ENCODE results near the gene ADGRL2.

Gene ADGRL2

GRCh38 chr1:81808760-81809159 is 8.0 kb downstream of the ADGRL2 start:
- DNase-seq = no peak

- no peak for DNase-seq
Measured at GRCh38 chr1:81809808-81810207, 9.1 kb downstream of the ADGRL2 start.

GRCh38 chr1:81811757-81812371 is 11.1 kb downstream of the ADGRL2 start:
- DNase-seq = no peak

GRCh38 chr1:81812712-81813111 is 12.0 kb downstream of the ADGRL2 start:
- no peak for DNase-seq

- DNase-seq = no peak
Measured at GRCh38 chr1:81813691-81814090, 13.0 kb downstream of the ADGRL2 start.

- no peak for DNase-seq
Measured at GRCh38 chr1:81819613-81820012, 18.9 kb downstream of the ADGRL2 start.

- no peak for DNase-seq
Measured at GRCh38 chr1:81820765-81821164, 20.0 kb downstream of the ADGRL2 start.

GRCh38 chr1:81823082-81823481 is 22.3 kb downstream of the ADGRL2 start:
- no peak for DNase-seq

GRCh38 chr1:81824759-81825158 is 24.0 kb downstream of the ADGRL2 start:
- DNase-seq = no peak

GRCh38 chr1:81827942-81828341 is 27.2 kb downstream of the ADGRL2 start:
- no peak for DNase-seq

- DNase-seq = no peak
Measured at GRCh38 chr1:81832573-81832972, 31.8 kb downstream of the ADGRL2 start.

- no peak for DNase-seq
Measured at GRCh38 chr1:81833722-81834121, 33.0 kb downstream of the ADGRL2 start.

- no peak for DNase-seq
Measured at GRCh38 chr1:81834268-81834667, 33.5 kb downstream of the ADGRL2 start.

- no peak for DNase-seq
Measured at GRCh38 chr1:81834921-81835698, 34.4 kb downstream of the ADGRL2 start.

GRCh38 chr1:81836007-81836626 is 35.4 kb downstream of the ADGRL2 start:
- DNase-seq = no peak

GRCh38 chr1:81838600-81839218 is 38.0 kb downstream of the ADGRL2 start:
- no peak for DNase-seq

- DNase-seq = no peak
Measured at GRCh38 chr1:81840805-81841204, 40.1 kb downstream of the ADGRL2 start.

- DNase-seq = no peak
Measured at GRCh38 chr1:81841795-81842194, 41.1 kb downstream of the ADGRL2 start.

- DNase-seq = no peak
Measured at GRCh38 chr1:81844477-81844876, 43.7 kb downstream of the ADGRL2 start.

GRCh38 chr1:81846630-81847029 is 45.9 kb downstream of the ADGRL2 start:
- DNase-seq = no peak

- DNase-seq = no peak
Measured at GRCh38 chr1:81847063-81847462, 46.3 kb downstream of the ADGRL2 start.

- DNase-seq = no peak
Measured at GRCh38 chr1:81848880-81849682, 48.3 kb downstream of the ADGRL2 start.

- DNase-seq = no peak
Measured at GRCh38 chr1:81850031-81850430, 49.3 kb downstream of the ADGRL2 start.

Measured in activated CD4-positive, alpha-beta T cell treated with anti-CD3 and anti-CD28 coated beads, Interleukin-2, amount 50 U/mL, for 4 hours (primary cell).